ENCODE results near the gene PSMD4.
A peak's percentile ranks its signal among the peaks of the same experiment; 100 is the strongest.
"Not testable (repeated sequence)": the region's sequence is repeated elsewhere in the genome, so short reads cannot be mapped to it uniquely, and the experiment has no call there.

The PSMD4 gene

DNA sequence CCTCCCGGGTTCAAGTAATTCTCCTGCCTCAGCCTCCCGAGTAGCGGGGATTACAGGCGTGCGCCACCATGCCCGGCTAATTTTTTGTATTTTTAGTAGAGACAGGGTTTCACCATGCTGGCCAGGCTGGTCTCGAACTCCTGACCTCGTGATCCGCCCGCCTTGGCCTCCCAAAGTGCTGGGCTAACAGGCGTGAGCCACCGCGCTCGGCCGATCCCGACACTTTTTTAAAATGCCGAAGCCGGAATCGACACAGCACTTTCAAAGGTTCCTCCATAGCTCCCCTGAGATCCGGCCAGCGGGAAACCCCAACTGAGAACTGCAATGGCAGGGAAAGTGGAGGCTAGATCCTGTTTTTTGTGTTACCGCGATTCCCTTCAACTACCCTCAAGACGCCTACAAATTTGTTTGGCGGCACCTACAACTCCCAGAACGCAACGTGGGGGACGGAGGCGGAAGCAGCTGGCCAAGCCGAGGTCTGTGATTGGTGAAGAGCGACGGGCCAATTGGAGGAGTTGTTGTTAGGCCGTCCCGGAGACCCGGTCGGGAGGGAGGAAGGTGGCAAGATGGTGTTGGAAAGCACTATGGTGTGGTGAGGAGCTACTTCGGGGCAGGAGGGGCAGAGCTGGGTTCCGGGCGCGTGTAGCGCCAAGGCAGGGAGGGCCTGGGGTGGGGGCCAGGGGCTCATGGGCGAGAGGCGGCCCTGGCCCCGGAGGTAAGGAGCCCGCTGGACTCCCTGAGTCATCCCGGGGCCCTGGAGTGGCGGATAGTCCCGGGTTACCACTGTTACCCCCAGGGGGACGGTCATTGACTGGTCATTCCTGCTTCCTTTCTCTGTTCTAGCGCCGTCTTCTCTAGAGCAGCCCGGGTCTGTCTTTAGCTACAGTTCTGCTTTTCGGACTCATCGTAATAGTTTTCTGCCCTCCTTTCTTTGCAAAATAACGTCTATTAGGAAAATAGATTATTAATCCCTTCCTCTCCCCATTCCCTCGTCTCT is at the start of gene PSMD4:
Gene PSMD4, plus strand, starts transcription at position 518 of the 997 bp plus-strand sequence. Its CDS starts 49 bp downstream, at position 567.
- peak; percentile 98 to 99 for DNase-seq

DNA sequence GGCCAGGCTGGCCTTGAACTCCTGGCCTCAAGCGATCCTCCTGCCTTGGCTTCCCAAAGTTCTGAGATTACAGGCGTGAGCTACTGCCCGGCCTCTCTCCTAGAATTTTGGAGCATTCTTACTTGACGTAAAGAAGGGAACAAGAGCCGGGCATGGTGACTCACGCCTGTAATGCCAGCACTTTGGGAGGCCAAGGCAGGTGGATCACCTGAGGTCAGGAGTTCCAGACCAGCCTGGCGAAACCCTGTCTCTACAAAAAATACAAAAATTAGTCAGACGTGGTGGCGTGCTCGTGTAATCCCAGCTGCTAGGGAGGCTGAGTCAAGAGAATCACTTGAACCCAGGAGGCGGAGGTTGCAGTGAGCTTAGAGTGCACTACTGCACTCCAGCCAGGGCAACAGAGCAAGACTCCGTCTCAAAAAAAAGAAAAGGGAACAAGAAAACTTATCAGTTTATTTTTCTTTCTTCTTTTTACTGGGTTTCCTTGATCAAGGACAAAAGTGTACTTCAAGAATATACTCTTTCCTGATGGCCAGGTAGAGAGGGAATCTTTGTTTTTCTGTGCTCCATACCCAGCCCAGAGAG is 49.1 kb upstream of the PSMD4 start:
- not testable (repeated sequence) for DNase-seq

DNA sequence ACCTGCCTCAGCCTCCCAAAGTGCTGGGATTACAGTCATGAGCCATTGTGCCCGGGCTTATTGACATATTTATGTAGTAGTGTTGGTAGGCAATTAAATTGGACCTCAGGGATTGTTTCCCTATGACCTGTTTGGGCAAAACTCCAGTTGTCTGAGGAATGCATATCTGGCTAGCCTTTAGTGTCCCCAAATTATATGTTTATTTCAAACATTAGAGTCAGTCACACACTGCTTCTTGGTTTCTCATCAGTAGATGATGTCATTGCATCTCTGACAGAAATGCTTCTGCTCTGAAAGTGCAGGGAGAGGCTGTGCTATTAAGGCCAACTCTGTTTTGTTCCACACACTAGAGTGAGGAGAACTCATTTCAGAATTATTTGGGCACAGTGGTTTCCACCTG is 43.7 kb upstream of the PSMD4 start:
- DNase-seq = no peak

DNA sequence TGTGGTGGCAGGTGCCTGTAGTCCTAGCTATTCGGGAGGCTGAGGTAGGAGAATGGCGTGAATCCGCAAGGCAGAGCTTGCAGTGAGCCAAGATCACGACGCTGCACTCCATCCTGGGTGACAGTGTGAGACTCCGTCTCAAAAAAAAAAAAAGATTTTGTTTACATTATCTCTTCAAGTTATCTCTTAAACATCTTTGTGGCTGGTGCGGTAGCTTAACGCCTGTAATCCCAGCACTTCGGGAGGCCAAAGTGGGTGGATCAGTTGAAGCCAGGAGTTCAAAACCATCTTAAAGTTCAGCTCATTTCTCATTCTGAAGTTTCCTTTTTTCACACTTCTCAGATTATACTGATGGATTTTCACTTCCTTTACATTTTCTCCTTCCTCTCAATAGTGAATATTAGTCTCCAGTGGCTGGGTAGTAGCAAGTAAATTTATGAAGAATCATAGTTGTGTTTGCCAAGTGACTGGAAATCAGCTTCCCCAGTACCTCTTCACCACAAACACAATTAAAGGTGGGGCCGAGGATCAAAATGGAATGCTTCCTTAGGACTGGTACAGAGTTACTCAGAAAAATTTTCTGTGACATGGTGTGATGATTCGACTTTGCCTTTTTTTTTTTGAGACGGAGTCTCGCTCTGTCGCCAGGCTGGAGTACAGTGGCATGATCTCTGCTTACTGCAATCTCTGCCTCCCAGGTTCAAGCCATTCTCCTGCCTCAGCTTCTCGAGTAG is 42.4 kb upstream of the PSMD4 start:
- no peak for DNase-seq

DNA sequence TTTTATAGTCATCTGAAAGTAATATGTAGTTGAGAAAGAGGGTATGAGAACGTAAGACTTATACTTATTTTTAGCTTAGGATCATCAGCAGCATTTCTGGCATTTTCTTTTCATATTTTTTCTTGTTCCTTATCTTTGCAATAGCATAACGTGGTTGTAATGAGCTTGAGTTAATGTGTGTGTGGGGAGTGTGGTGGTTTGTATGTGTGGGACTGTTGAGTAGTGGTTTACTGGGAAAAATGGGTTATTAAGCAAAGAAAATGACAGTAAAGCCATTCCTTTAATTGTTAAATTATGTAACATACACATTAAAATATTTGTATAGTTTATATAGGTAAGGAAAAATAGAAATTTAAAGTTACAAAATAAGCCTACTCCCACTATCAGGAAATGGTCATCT is 41.0 kb upstream of the PSMD4 start:
- DNase-seq = no peak

DNA sequence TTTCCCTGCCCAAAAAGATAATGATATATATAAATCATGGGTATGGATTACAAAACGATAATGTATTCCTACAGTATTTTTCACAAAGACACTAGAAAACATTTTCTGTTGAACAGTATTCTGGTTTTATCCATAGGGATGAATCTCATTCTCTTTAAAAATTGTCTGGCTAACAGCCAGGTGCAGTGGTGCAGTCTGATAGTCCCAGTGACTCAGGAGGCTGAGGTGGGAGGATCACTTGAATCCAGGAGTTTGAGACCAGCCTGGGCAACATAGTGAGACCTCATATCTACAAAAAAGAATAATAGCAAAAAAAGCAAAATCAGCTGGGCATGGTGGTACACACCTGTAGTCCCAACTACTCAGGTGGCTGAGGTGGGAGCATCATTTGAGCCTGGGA is 32.9 kb upstream of the PSMD4 start:
- DNase-seq = no peak

DNA sequence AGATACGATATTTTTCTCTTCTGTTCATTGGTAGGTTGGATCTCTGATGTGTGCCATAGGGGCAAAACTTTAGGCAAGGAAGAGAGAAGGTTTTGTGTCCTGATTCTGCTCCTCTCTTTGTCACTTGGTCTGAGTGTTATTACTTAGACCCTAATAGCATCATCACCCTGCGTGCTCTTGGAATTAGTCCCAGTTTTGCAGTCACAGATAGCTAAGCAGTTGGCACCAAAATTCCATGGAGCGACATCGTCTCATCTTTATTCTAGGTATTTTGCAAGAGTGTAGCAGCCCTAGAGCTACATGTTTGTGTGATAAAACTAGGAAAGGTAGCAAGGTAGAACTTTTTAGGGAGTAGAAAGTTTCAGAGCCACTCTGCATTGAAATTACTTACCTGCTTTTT is 32.4 kb upstream of the PSMD4 start:
- no peak for DNase-seq

DNA sequence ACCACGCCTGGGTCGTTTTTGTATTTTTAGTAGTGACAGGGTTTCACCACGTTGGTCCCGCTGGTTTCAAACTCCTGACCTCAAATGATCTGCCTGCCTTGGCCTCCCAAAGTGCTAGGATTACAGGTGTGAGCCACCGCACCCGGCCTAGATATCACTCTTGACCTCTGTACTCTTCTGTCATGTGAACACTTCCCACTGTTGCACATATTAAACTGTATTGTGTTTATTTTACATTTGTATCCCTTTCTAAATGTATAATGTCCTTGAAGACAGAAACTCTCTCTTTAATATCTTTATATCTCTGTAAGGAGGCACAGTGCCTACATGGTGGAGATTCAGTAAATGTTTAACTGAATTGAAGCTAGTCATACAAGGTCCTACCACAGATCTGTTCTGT is 19.3 kb upstream of the PSMD4 start:
- DNase-seq = no peak

DNA sequence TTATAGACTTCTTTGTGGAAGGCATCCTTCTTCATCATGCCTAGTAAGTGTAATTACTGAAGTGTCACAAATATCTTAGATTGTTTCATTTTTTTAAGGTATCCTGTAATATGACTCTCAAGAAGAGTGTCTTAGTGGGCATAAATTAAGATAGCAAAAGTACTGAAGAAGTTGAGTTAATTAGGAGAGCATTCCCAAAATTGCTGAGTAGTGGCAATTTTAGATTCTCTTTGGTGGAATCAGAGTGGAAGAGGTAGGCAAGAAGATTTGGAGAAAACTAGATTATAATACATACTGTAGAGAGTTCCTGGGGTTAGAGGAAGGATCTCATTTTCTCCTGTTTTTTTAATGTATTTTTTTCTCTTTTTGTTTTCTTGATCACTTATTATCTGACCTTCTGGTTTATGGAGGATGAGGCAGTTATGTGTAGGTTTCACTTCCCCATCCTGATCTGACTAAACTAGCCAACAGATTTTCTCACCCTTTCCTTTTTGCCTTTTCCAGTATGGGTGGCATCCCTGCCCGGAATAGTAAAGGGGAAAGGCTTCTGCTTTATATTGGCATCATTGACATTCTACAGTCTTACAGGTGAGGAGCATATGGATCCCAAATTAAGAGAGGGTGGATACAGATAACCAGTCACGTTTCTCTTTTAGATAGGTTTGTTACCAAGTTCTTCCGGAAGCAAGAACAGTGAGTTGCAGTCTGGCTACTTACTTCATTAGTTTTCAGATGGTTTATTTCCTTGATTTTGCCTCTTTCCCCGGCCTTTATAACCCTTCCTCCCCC is 16.7 kb upstream of the PSMD4 start:
- DNase-seq = no peak

DNA sequence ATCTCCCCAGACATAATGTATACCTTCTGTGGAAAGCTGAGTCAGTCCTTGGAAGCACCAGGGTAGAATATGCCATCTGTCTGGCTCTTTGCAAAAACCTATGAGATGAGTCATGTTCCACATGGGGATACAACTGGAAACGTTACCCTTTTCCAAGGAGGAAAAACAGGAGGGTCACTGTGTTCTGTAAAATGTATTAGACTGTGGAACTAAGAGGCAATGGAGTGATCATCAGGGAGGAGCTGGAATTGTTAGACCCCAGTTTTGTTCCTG is 16.1 kb upstream of the PSMD4 start:
- DNase-seq = no peak

DNA sequence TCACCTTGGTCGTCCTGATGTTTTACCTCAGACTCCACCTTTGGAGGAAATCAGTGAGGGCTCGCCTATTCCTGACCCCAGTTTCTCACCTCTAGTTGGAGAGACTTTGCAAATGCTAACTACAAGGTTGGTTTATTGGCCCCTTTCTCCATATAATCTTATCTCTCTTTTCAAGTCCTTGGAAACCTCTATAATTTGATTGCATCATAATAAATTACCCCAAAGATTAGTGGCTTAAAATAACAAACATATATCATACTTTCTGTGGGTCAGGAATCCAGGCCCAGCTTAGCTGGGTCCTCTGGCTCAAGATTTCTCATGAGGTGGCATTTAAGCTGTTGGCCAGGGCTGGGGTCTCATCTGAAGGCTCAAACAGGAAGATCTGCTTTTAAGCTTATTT is 12.1 kb upstream of the PSMD4 start:
- DNase-seq = no peak

DNA sequence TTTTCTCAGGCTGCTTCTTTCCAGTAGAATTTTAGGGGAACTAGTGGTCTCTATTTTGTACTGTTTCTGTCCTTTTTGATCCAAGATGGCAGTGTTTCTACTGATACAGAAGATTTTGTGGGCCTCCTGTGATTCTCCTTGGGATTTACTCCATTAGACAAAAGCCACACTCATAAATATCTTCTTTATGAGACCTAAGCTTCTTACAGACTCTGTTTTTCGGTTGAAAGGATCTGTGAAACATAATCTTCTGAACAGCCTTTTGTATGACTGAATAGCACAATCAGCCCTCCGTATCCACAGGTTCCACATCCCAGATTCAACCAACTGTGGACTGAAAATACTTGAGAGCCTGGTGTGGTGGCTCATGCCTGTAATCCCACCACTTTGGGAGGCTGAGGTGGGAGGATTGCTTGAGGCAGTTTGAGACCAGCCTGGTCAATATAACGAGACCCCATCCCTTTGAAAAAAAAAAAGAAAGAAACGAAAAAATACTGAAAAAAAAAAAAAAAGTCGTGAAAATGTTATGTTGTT is 10.8 kb upstream of the PSMD4 start:
- no peak for DNase-seq

DNA sequence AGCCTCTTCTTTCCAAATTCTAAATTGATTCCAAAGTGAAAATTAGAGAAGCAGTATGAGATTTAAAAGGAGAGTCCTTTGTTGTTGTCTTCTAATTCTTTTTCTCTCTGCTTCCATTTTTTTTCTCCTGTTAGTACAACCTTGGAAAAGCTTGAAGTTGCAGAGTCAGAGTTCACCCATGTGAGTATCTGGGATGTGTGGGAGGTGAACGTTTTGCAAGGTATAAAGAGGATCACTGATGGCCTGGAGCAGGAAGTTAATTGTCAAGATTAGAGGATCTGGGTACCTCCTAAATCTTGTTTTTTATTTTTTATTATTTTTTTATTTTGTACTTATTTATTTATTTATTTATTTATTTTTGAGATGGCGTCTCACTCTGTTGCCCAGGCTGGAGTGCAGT is 7.7 kb upstream of the PSMD4 start:
- no peak for DNase-seq

DNA sequence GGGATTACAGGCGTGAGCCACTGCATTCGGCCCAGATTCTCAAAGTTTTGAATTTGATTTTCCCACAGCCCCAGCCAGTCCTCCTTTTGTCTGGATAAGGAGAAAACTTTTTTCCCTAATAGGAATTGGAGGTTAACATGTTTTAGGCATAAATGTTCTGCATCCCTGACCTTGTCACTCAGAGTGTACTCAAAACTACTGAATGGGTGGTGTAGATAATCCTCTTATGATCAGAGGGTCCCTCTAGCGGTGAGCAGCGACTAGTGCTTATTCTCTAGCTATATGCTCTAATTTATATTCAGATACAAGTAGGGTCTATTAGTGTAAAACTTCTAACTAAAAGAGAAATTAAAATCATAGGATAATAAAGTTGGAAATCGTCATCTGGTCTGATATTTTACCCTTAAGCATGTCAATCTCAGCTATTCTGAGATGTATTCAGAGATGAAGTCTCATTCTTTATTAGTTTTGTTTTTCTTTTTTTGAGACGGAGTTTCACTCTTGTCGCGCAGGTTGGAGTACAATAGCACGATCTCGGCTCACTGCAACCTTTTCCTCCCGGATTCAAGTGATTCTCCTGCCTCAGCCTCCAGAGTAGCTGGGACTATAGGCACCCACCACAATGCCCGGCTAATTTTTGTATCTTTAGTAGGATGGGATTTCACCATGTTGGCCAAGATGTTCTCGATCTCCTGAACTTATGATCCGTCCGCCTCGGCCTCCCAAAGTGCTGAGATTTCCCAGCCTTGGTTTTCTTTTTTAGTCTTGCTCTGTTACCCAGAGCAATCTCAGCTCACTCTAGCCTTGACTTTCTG is 2.7 kb upstream of the PSMD4 start:
- DNase-seq = peak; percentile 81

DNA sequence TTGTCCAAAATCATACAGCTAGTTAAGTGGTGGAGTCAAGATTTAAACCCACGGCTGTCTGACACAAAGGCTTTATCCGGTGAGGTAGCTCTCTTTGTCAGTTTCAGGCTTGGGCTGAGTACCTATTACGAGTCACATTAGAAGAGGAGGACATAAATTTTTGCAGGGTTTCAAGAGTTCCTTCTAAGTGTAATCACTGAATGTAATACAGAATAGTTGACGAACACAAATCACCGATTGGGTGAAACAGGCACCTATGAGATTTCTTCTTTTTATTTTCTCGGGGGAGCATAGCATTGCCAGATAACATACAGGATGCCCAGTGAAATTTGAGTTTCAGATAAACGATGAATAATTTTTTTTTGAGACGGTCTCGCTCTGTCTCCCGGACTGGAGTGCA is 847 bp downstream of the PSMD4 start:
- DNase-seq = peak in 1 of 2 experiments; percentile 35

DNA sequence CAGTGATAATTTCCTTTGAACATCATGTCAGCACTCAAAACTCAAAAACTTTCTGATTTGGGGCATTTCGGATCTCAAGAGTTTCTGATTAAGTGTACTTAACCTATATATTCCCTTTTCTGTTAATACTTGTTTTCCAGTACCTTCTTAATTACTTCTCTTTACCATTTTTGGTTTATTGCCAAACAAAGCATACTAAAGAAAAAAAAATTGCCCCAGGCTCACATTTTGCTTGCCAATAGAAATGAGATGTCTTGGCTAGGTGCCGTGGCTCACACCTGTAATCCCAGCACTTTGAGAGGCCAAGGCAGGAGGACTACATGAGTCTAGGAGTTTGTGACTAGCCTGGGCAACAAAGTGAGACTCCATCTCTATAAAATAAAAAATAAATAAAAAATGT is 4.8 kb downstream of the PSMD4 start:
- peak in 1 of 2 experiments; percentile 13 for DNase-seq

DNA sequence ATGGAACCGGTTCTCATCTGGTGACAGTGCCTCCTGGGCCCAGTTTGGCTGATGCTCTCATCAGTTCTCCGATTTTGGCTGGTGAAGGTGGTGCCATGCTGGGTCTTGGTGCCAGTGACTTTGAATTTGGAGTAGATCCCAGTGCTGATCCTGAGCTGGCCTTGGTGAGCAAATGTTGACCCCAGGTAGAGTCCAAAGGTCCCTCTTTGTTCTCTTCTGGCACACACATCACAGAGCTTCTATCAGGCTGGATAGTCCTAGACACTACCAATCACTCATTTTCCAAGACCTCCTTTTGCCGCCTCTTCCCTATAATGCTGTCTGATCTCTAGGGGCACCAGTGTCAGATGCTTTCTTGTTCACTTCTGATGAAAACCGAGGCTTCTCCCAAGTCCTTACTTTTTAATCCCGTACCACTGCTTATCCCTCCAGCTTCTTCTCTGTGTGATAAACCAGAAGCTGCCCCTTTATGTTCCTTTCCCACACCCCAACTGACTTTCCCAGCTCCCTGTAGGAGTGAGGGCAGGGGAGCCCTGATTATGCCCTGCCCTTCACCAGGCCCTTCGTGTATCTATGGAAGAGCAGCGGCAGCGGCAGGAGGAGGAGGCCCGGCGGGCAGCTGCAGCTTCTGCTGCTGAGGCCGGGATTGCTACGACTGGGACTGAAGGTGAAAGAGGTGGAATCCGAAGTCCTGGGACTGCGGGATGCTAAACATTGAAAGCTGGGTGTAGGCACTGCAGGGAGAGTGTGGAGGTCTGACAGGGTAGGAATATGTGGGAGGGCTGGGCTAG is 11.1 kb downstream of the PSMD4 start:
- no peak for DNase-seq

DNA sequence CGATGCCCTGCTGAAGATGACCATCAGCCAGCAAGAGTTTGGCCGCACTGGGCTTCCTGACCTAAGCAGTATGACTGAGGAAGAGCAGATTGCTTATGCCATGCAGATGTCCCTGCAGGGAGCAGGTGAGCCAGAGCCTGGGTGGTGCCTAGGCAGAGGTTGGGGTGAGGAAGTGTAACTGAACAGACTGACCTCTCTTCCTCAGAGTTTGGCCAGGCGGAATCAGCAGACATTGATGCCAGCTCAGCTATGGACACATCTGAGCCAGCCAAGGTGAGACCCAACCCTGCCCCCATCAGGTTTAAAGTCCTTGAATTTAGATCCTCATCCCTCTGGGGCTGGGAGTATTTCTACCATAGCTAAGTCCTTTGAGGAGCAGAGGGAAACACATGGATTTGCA is 11.8 kb downstream of the PSMD4 start:
- no peak for DNase-seq

DNA sequence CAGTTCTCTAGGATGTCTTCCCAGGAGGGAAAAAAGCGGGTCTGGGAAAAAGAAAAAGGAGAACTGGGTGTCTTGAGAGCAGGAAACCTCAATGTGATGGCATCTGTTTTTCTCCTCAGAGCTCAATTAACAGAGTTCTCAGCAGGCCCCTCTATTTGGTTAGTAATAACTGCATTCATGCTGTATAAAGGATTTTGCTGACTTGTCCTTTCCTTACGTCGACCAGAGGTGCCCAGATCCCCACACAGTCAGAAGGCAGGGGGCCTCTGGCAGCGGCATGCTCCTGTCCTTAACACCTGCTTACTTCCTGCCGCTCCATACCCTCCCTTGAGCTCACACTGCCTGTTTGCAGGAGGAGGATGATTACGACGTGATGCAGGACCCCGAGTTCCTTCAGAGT is 12.3 kb downstream of the PSMD4 start:
- no peak for DNase-seq

DNA sequence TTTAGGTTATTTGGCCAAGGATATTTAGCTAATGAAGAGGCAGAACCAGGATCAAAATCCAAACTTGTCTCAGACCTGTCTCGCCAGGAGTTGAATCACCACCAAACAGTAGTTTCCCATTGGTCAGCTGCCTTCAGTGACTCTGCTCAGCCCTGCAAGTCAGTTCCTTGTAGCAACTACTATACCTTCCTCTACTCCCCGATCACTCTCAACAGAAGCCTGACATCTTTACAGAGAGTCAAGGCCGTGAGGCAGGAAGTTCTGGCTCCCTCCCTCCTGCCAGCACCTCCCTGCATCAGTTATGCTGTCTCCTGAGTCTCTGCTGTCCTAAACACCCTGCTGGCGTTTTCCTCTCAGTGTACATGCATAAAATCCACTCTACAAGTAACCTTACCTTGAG is 13.2 kb downstream of the PSMD4 start:
- no peak for DNase-seq

DNA sequence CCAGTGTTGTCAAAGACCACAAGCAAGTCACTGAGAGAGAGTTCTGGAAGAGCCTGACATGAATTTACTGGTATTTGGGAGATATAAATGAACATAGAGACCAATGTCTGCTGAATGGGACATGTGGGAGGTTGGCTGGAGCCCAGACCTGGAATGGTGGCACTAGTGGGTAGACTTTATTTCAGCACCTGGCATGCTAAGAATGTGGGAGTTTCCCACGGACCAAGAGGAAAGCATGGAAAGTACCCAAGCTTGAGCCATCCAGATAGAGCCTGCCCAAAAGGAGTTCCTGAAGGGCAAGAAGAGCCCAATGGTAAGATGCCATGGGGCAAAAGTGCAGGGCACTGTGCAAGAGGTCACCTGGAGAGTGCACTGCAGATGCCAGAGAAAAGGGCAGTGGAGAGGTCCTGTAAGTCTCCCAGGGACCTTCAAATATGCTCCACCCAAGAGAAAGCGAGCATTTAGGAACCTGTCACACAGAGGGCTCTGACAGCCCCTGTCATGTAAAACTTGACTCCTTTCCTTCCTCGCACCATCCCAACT is 19.5 kb downstream of the PSMD4 start:
- DNase-seq = no peak
